Measurements from ENCODE around the gene TRIM6.
"Not testable (repeated sequence)": the region's sequence is repeated elsewhere in the genome, so short reads cannot be mapped to it uniquely, and the experiment has no call there.

TRIM6 gene

DNA sequence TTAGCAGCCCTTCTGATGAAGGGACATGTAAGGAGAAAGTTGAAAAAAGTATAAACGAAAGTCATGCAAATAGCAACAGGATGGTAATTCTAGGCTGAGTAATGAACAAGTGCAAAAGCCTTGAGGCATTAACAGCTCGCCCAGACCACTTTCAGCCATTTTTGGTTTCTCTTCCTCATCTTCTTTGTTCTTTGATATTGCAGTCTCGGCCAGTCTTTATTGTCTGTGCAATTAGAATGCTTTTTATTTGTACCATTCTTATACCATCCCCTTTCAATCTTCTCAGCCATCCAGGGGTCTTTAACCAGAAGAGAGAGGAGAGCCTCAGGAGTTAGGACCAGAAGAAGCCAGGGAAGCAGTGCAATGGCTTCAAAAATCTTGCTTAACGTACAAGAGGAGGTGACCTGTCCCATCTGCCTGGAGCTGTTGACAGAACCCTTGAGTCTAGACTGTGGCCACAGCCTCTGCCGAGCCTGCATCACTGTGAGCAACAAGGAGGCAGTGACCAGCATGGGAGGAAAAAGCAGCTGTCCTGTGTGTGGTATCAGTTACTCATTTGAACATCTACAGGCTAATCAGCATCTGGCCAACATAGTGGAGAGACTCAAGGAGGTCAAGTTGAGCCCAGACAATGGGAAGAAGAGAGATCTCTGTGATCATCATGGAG is 35.7 kb downstream of the TRIM6 start:
- H3K4me3 ChIP-seq (ENCODE audit: low read depth, low read length): no peak overlapping the region
- DNase-seq (ENCODE audit: low read depth): no peak
- TF ChIP-seq, protein P1, sequence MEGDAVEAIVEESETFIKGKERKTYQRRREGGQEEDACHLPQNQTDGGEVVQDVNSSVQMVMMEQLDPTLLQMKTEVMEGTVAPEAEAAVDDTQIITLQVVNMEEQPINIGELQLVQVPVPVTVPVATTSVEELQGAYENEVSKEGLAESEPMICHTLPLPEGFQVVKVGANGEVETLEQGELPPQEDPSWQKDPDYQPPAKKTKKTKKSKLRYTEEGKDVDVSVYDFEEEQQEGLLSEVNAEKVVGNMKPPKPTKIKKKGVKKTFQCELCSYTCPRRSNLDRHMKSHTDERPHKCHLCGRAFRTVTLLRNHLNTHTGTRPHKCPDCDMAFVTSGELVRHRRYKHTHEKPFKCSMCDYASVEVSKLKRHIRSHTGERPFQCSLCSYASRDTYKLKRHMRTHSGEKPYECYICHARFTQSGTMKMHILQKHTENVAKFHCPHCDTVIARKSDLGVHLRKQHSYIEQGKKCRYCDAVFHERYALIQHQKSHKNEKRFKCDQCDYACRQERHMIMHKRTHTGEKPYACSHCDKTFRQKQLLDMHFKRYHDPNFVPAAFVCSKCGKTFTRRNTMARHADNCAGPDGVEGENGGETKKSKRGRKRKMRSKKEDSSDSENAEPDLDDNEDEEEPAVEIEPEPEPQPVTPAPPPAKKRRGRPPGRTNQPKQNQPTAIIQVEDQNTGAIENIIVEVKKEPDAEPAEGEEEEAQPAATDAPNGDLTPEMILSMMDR (IDR thresholded peaks at IDR 0.05; ENCODE audit: control insufficient read depth, extremely low read depth, insufficient read depth): no peak

DNA sequence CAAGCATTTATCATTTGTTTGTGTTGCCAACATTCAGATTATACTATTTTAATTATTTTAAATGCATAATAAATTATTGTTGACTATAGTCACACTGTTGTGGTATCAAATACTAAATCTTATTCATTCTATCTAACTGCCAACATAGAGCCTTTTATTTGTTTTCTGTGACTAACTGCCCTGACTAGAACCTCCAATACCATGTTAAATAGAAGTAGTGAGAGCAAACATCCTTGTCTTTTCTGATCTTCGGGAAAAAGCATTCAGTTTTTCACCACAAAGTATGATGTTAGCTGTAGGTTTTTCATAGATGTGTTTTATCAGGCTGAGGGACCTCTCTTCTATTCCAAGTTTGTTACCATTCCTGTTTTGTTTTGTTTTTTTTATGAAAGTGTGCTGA is 43.5 kb downstream of the TRIM6 start:
- TF ChIP-seq, protein P1 (IDR thresholded peaks at IDR 0.05; ENCODE audit: control insufficient read depth, extremely low read depth, insufficient read depth): no peak
- no peak overlapping the region for H3K4me3 ChIP-seq (ENCODE audit: low read depth, low read length)
- DNase-seq (ENCODE audit: low read depth): no peak

DNA sequence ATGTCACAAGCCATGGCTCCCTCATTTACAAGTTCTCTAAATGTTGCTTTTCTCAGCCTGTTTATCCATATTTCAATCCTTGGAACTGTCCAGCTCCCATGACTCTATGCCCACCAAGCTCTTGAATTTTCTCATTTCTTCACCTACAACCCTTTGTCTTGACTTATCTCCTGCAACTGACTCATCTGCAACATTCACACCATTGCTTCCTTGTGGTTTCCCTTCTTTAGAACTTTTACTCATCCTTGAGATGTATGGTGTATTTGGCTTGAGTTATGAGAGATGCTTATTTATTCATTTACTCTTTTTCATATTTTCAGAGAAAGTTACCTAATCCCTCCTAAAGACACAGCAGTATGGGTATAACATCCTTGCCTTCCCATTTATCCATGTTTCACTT is 47.1 kb downstream of the TRIM6 start:
- TF ChIP-seq, protein P1 (IDR thresholded peaks at IDR 0.05; ENCODE audit: control insufficient read depth, extremely low read depth, insufficient read depth): no peak
- no peak overlapping the region for H3K4me3 ChIP-seq (ENCODE audit: low read depth, low read length)
- DNase-seq (ENCODE audit: low read depth): no peak

DNA sequence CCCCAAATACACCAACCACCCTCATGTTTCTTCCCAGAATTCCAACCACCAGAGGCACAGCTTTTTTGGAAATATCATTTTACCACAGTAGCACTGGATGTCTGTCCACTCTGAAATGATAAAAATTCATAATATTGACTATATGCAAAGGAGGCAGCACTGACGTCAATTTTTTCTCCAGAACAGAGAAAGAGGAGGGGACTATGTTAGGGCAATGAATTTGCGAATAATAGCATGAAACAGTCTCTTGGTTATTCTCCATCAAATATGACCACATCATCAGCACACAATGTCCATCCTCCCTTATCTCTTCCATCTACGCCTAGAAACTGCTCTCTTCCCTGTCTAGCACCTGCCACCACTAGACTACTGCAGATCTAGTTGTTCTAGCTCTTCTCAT is 49.7 kb downstream of the TRIM6 start:
- TF ChIP-seq, protein P1 (IDR thresholded peaks at IDR 0.05; ENCODE audit: control insufficient read depth, extremely low read depth, insufficient read depth): no peak
- H3K4me3 ChIP-seq (ENCODE audit: low read depth, low read length): no peak overlapping the region
- DNase-seq (ENCODE audit: low read depth): no peak

DNA sequence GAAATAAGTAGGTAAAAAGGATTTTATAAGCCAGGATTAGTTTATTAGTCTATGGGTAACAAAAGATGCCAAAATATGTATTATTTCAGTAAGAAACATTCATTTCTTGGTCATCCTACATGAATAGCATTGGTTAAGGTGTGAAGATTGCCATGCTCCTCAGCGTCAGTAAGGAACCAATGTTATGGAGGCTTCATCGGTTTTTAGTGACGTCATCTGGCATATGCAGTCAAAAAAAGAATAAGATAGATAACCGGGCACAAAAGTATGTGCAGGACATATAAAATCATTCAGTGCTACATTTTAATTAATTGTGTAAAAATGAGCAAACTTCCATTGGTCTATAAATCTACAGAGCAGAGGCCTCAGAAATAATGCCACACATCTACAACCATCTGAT is 59.0 kb downstream of the TRIM6 start:
- DNase-seq (ENCODE audit: low read depth): no peak
- TF ChIP-seq, protein P1 (IDR thresholded peaks at IDR 0.05; ENCODE audit: control insufficient read depth, extremely low read depth, insufficient read depth): no peak
- H3K4me3 ChIP-seq (ENCODE audit: low read depth, low read length): no peak overlapping the region

DNA sequence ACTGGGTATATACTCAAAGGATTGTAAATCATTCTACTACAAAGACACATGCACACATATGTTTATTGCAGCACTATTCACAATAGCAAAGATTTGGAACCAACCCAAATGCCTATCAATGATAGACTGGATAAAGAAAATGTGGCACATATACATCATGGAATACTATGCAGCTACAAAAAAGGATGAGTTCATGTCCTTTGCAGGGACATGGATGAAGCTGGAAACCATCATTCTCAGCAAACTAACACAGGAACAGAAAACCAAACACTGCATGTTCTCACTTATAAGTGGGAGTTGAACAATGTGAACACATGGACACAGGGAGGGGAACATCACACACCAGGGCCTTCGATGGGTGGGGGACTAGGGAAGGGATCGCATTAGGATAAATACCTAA is 60.5 kb downstream of the TRIM6 start:
- not testable (repeated sequence) for DNase-seq (ENCODE audit: low read depth)

DNA sequence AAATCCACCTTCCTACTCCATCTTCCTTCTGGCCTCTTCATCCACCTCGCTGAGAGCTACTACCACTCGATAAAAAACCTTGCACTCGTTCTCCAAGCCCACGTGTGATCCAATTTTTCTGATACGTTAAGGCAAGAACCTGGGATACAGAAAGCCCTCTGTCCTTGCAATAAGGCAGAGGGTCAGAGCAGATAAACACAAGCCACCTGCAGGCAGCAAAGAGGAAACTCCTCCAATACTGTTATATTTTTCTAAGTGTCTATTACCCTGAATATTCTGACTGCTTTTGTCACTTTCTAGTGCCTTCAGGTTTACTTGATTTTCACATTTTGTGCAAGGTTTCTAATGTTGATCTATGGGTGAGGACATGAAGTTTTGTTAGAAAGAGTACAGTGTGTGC is 61.9 kb downstream of the TRIM6 start:
- TF ChIP-seq, protein P1 (IDR thresholded peaks at IDR 0.05; ENCODE audit: control insufficient read depth, extremely low read depth, insufficient read depth): no peak
- H3K4me3 ChIP-seq (ENCODE audit: low read depth, low read length): no peak overlapping the region
- DNase-seq (ENCODE audit: low read depth): no peak

More for the DNA sequence above, 60.5 kb downstream of the TRIM6 start:
- not testable (repeated sequence) for H3K4me3 ChIP-seq (ENCODE audit: low read depth, low read length)
